Measurements from ENCODE around the gene CDH18. TPM values are rescaled to one million over a fixed set of nuclear protein-coding genes. Genes with fewer than 3 reads are reported as not detected.

The CDH18 gene
- total RNA-seq, 1 experiment from 2014 or later = 0.86 TPM

DNA sequence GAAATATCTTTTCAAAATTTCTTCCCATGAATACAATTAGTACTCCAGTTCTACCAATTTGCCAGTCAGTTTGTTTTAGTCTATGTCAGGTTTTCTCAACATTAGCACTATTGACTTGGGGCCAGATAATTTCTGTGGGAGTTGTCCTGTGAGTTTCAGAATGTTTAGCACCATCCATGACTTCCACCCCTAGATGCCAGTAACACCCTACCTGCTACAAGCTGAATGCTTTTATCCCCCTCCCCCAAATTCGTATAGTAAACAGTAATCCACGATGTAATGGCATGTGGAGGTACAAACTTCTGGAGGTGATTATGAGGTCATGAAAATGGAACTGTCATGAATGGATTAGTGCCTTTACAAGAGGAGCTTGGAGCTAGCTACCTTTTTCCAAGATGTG, 420.0 kb downstream of the CDH18 start:
- no TSS peak for BruUV-seq (replicated peaks)
- Mint-ChIP-seq H3K36me3 (ENCODE audit: insufficient read depth, unreplicated experiment) (no peaks in the 10 kb centered on the region), H3K9me3 (ENCODE audit: unreplicated experiment) (no peaks in the 10 kb centered on the region), H3K4me1 (ENCODE audit: low read depth, unreplicated experiment) (no peaks in the 10 kb centered on the region), H3K4me3 (ENCODE audit: unreplicated experiment) (no peak overlapping the region), H3K27ac (ENCODE audit: unreplicated experiment) (no peak overlapping the region), H3K27me3 (ENCODE audit: insufficient read depth, unreplicated experiment) (no peaks in the 10 kb centered on the region)
- no peaks in the 10 kb centered on the region for H3K27me3 ChIP-seq (replicated peaks; ENCODE audit: control insufficient read depth, insufficient read depth, low read length)
- TF ChIP-seq, protein P1, sequence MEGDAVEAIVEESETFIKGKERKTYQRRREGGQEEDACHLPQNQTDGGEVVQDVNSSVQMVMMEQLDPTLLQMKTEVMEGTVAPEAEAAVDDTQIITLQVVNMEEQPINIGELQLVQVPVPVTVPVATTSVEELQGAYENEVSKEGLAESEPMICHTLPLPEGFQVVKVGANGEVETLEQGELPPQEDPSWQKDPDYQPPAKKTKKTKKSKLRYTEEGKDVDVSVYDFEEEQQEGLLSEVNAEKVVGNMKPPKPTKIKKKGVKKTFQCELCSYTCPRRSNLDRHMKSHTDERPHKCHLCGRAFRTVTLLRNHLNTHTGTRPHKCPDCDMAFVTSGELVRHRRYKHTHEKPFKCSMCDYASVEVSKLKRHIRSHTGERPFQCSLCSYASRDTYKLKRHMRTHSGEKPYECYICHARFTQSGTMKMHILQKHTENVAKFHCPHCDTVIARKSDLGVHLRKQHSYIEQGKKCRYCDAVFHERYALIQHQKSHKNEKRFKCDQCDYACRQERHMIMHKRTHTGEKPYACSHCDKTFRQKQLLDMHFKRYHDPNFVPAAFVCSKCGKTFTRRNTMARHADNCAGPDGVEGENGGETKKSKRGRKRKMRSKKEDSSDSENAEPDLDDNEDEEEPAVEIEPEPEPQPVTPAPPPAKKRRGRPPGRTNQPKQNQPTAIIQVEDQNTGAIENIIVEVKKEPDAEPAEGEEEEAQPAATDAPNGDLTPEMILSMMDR (IDR thresholded peaks at IDR 0.05; ENCODE audit: insufficient read depth in 1 of 2, low read depth in 1 of 2, low read length in 1 of 2, severe bottlenecking in 1 of 2, unreplicated experiment in 1 of 2) = no peak
- H3K4me3 ChIP-seq (ENCODE audit: low read depth, low read length) = no peak overlapping the region
- no peaks in the 10 kb centered on the region for H3K9me3 ChIP-seq
- CTCF ChIA-PET = no interaction called here
- DNase-seq = no peak
- H3K4me1 ChIP-seq = no peaks in the 10 kb centered on the region
- no peaks in the 10 kb centered on the region for H3K36me3 ChIP-seq (ENCODE audit: control insufficient read depth, insufficient read depth, low read length)
- intact Hi-C loops (cut with micrococcal nuclease; ENCODE audit: unreplicated experiment) = no loop called here
- POLR2A ChIA-PET = no interaction called here

DNA sequence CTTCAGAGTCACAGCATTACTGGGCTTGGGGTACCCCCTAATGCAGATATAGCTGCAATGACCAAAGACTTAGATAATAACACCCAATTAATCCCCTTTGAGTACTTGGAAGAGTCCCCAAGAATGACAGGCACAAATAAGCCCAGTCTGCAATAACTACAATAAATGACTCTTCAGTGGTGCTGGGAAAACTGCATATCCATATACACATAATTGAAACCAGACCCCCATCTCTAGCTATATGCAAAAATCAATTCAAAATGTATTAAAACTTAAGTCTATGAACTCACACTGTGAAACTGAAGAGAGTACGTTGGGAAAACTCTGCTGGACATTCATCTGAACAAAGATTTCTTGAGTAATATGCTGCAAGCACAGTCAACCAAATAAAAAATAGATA, 422.5 kb downstream of the CDH18 start:
- no peaks in the 10 kb centered on the region for H3K4me1 ChIP-seq
- H3K4me3 ChIP-seq (ENCODE audit: low read depth, low read length) = no peak overlapping the region
- H3K36me3 ChIP-seq (ENCODE audit: control insufficient read depth, insufficient read depth, low read length) = no peaks in the 10 kb centered on the region
- Mint-ChIP-seq H3K4me3 (ENCODE audit: unreplicated experiment) (no peak overlapping the region), H3K27ac (ENCODE audit: unreplicated experiment) (no peak overlapping the region), H3K9me3 (ENCODE audit: unreplicated experiment) (no peaks in the 10 kb centered on the region), H3K36me3 (ENCODE audit: insufficient read depth, unreplicated experiment) (no peaks in the 10 kb centered on the region), H3K27me3 (ENCODE audit: insufficient read depth, unreplicated experiment) (no peaks in the 10 kb centered on the region), H3K4me1 (ENCODE audit: low read depth, unreplicated experiment) (no peaks in the 10 kb centered on the region)
- intact Hi-C loops (cut with micrococcal nuclease; ENCODE audit: unreplicated experiment) = no loop called here
- DNase-seq = no peak
- BruUV-seq (replicated peaks) = no TSS peak
- ChIA-PET POLR2A (no interaction called here), CTCF (no interaction called here)
- H3K27me3 ChIP-seq (replicated peaks; ENCODE audit: control insufficient read depth, insufficient read depth, low read length) = no peaks in the 10 kb centered on the region
- no peaks in the 10 kb centered on the region for H3K9me3 ChIP-seq
- TF ChIP-seq, protein P1 (IDR thresholded peaks at IDR 0.05; ENCODE audit: insufficient read depth in 1 of 2, low read depth in 1 of 2, low read length in 1 of 2, severe bottlenecking in 1 of 2, unreplicated experiment in 1 of 2) = no peak

DNA sequence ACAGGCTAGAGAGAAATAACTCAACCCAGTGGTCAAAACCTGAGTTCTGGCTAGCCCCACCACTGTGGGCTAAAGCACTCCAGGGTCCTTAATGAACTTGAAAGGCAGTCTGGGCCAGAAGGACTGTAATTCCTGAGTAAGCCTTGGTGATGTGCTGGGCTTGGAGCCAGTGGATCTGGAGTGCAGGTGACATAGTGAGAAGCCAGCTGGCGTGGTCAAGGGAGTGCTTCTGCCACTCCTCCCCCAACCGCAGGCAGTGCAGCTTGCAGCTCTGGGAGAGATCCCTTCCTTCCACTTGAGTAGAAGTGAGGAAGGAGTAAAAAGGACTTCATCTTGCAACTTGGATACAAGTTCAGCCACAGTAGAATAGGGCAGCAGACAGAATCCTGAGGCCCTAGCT, 424.0 kb downstream of the CDH18 start:
- TF ChIP-seq, protein P1 (IDR thresholded peaks at IDR 0.05; ENCODE audit: insufficient read depth in 1 of 2, low read depth in 1 of 2, low read length in 1 of 2, severe bottlenecking in 1 of 2, unreplicated experiment in 1 of 2) = no peak
- Mint-ChIP-seq H3K27me3 (ENCODE audit: insufficient read depth, unreplicated experiment) (no peaks in the 10 kb centered on the region), H3K36me3 (ENCODE audit: insufficient read depth, unreplicated experiment) (no peaks in the 10 kb centered on the region), H3K4me1 (ENCODE audit: low read depth, unreplicated experiment) (no peaks in the 10 kb centered on the region), H3K4me3 (ENCODE audit: unreplicated experiment) (no peak overlapping the region), H3K27ac (ENCODE audit: unreplicated experiment) (no peak overlapping the region), H3K9me3 (ENCODE audit: unreplicated experiment) (no peaks in the 10 kb centered on the region)
- H3K4me1 ChIP-seq = no peaks in the 10 kb centered on the region
- no peaks in the 10 kb centered on the region for H3K9me3 ChIP-seq
- ChIA-PET CTCF (no interaction called here), POLR2A (no interaction called here)
- no peaks in the 10 kb centered on the region for H3K36me3 ChIP-seq (ENCODE audit: control insufficient read depth, insufficient read depth, low read length)
- intact Hi-C loops (cut with micrococcal nuclease; ENCODE audit: unreplicated experiment) = no loop called here
- no peak for DNase-seq
- BruUV-seq (replicated peaks) = no TSS peak
- no peaks in the 10 kb centered on the region for H3K27me3 ChIP-seq (replicated peaks; ENCODE audit: control insufficient read depth, insufficient read depth, low read length)
- no peak overlapping the region for H3K4me3 ChIP-seq (ENCODE audit: low read depth, low read length)
